GM11168 (cell line): Measurements from ENCODE around the gene LRRC4B.

Experiments
- in situ Hi-C: fragments of 300-500 bp; cut with MboI; formaldehyde crosslinking; loops from one replicate; pipeline ENCODE4 v1.12.0; 2022; ENCODE audit warnings: low sequenced_read_pairs; ENCODE audit not compliant: unreplicated experiment

The LRRC4B gene

DNA sequence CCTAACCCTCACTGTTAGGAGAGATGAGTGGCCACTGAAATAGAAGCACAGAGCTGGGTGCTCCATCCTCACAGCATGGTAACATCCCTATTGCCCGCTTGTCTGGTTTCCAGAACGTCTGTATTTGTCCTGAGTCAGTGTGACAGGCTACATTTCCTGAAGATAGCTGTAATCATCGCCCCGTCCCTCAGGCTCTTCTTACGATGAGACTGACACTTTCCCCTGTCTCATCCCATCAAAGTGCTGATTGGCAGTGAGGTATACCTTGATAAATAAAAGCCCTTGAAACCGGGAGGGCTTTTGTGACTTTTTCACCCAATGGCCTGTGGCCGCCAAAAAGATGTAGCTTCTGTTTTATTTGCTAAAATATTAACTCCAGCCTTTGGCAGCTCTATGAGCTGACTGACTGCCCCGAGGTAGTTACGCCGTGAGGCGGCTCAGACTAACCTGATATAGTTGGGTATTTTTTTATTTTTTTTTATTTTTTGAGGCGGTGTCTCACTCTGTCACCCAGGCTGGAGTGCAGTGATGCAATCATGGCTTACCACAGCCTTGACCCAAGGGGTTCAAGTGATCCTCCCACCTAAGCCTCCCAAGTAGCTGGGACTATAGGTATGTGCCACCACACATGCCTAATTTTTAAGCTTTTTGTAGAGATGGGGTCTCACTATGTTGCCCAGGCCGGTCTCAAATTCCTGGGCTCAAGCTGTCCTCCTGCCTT, 5.7 kb upstream of the LRRC4B start:
- in situ Hi-C loops: no loop called here

DNA sequence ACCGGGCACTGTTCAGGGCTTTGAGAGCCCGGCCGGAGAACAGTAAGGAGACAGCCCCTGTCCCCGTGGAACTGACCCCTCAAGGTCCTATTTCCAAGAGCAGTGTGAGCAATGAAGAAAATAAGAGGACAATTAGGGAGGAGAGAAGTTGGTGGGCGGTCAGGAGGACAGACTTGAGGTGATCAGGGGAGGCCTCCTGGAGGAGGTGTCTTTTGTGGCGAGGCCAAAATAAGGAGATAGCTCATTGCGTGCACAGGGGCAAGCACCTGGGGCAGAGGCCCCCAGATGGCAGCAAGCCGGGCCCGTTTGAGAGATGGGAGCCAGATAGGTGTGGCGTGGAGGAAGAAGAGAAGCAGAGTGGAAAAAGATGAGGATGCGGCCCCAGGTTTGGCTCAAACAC, 2.8 kb upstream of the LRRC4B start:
- in situ Hi-C loops: no loop called here

DNA sequence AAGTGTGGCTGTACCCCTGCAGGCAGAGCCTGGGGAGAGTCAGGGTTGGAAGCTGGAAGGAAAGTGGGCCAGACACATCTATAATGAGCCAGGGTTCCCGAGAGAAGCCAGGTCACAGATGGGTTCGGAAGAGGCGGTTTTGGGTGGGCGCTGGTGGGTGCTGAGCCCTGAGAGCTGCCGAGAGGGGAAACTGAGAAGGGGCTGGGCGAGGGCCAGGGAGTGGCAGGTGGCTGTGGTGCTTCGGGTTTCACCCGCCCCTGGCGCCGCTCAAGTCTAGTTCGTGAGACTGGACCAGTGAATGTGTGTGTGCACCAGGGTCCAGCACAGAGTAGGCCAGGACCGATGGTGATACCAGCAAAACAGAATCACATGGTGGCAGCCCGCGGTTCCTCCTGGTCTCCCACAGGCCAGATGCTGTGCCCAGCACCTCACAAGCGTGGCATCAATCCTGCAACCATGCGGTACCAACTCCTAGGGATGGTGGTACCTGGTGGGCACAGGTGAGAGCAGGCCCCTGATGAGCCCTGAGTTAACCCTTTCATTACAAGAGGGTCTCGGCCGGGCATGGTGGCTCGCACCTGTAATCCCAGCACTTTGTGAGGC, 1.8 kb upstream of the LRRC4B start:
- in situ Hi-C loops: no loop called here

DNA sequence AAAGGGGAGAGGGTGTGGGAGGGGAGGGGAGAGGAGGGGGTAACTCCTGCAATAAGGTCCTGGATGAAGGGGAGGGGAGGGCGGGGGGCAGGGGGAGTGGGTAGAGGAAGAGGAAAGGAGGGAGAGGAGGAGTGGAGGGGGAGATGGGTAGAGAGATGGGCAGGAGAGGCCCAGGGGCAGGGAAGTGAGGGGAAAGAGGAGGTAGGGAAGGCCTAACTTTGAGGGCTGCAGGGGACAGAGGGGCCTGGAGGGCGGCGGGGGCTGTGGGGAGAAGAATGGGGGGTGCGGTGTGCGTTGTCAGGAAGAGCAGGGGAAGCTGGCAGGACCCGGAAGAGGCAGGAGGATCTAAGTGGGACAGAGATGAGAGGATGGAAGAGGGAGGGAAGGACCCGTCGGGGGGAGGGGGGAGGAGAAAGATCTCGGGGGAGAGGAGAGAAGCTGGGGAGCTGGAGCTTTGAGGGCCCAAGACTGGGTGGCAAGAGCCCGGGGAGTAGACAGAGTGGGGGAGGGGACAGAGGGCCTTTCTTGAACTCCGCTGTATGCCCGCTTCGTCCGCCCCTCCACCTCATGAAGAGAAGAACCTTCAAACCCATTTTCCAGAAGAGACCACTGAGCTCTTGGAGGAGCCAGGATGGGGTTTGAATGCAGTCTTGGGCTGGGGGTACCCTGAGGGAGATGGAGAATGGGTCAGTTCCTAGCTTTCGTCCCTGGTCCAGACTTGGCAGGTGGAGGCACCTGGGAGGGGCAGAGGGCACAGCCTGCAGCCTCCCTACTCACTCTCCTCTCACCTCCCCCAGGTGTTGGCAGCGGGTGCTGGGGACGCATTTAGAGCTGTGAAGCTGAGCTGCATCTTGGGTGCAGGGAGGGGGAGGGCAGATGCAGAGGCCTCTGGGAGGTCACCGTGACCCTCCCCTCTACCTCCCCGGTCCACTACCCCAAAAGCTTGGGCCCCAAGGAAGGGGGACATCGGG, 778 bp upstream of the LRRC4B start:
- in situ Hi-C loops: no loop called here

DNA sequence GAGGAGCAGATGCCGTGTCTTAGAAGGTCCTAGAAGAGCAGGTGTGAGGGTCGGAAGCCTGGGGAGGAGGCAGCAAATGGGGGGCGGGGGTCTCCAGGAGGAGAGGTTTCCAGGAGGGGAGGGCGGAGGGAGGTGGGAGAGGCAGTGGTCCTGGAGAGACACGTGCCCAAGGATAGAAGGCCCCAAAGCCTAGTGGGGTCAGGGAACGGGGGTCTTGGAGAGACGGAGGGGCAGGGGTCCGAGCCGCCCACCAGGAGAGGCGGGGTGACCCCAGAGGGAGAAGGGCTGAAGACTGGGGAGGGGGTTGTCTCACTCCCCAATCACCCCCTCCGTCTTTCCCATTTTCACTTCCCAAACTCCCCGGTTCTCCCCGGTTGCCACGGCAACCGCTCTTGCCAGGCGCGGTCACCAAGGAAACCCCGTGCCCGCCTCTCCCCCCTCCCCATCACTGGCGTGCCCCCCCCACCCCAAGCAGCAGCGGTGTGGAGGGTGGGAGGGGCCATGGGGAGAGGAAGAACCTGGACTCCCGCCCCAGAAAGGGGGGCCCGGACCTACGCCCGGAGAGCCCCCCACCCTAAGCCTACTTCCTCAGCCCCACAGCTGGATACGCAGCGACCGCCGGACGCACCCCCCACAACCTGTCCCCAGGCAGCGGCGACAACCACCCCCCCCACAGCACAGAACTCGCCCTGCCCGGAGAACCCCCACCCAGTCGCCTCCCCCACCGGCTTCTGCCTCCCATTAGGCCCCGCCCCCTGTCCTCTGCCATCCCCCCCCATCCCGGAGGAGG, 988 bp downstream of the LRRC4B start:
- in situ Hi-C loops: no loop called here

DNA sequence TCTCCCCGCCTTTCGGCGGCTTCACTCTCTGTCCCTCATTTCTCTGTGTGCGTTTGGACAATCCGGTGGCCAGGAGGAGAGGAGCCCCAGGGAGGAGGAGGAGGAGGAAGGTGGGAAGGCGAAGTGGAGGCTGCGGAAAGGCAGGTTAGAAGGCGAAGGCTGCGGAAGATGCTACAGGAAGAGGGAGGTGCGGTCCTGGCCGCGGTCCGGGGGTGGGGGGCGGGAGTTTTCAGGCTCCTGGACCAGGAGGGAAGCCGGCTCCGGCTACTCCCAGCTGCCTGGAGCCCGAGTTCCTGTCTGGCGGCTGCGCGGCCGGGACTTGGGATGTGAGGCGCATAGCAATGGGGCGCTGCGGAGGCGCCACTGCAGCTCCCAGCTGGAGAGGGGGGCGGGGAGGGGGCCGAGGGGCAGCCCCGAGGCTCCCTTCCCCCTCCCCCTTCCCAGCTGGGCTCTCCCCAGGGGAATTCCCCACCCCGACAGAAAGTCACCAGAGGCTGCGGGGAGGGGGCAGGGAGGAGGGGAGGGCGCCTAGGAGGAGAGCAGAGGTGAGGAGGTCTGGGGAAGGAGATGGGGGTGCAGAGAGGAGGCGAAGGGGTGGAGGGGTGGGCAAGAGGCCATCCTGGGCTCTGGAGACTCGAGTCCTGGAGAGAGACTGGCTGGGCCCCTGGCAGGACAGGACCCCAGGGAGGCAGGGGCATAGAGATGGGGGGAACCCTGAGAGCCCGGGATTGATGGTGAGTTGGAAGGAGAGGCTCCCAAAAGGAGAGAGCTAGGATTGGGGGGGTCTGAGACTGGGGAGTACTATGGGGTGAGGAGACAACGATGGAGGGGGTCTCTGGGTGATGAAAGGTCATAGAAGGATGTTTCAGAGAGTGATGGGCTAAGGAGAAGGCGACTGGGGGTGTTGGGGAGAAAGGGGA, 2.0 kb downstream of the LRRC4B start:
- in situ Hi-C loops: no loop called here

DNA sequence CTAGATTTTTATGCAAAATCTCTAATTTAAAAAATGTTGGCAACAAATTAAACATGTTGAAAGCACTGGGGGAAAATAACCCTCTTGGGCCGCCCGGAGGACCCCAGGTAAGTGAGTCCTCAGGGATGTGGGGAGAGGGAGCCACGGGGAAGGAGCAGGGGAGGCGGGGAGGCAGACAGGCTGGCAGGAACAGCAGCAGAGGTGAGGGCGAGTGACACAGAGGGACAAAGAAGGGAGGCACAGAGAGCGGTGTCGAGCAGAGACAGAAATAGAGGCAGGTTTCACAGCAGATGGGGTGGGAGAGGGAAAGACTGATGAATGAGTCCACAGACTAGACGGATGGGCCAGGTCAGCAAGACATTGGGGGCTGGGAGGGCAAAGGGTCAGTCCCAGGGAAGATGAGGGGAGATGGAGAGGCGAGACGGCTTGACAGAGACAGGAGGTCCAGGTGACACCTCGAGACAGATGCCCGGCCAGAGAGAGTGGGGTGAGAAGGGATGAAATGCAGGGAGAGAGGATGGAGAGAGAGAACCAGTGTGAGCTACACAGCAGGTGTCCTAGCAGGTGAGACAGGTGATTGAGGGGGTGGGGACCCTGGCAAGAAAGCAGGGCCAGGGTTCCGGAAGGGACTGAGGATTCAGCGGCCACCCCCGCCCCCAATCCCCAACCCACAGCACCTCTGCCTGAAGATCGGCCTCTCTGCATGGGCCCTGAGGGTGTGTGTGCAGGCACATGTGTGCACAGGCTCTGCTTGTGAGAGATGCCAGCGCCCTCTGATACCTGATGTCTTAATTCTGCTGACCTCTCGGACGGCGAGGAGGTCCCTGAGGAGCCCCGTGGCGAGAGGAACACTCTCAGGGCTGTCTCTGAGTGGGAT, 3.8 kb downstream of the LRRC4B start:
- in situ Hi-C loops: no loop called here

DNA sequence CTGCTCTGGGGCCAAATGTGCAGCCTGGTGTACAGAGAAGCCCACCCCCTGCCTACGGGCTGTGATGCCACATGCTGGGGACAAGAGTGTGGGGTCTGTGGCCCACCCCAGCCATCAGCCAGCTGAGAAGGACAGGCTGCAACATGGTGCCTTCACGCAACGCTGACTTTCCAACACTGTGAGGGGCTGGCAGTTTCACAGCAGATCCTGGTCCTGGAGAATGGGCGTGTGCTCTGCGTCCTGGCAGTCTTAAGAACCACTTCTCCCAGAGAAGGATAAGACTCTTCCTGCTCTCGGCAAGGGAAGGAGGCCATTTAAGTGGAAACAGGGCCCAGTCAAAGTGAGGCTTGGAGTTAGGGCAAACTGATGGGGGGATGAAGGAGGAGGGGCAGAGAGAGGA, 4.6 kb downstream of the LRRC4B start:
- in situ Hi-C loops: no loop called here

DNA sequence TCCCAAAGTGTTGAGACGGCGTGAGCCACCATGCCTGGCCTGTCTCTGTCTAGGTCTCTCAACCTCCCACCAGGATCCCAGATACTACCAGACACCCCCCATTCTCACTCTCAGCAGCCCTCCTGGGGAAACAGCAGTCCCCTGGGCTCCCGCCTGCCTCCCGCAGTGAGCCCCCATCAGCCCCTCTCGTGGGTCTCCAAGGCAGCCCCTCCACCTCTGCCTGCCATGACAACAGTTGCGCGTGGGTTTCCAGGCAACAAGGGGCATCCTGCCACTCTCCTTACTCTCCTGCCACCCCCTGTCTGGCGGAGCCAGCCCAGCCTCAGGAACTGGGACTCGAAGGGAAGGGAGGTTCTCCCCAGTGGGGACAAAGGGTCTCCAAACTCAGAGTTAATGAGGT, 5.2 kb downstream of the LRRC4B start:
- in situ Hi-C loops: no loop called here

DNA sequence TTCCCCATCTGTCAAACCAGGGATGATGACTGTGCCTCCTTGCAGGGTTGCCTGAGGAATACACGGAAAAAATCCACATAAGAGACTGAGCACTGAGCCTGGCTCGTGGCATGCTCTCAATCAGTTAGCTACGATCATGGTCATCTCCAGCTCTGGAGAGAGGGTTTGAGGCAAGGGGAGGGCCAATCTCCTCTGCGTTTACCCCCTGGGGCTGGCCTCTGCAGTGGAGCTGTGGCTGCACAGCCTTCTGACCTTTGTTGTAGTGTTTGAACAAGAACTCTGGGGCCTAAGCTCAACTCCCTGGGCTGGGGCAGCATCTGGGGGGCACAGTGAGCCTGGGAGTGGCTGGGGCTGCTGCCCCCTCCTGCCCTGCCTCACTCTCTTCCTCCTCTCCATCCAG, 5.9 kb downstream of the LRRC4B start:
- in situ Hi-C loops: no loop called here

DNA sequence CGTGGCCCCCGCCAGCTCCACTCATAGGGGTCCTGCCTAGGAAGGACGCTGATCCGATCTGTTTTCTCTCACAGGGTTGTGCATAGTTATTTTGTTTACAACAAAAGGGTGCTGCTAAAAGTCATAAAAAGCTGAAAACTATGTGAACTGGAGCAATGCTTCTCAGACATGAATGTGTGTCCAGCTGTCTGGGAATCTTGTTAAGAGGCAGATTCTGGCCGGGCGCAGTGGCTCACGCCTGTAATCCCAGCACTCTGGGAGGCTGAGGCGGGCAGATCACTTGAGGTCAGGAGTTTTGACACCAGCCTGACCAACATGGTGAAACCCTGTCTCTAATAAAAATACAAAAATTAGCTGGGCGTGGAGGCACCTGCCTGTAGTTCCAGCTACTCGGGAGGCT, 8.6 kb downstream of the LRRC4B start:
- in situ Hi-C loops: no loop called here

DNA sequence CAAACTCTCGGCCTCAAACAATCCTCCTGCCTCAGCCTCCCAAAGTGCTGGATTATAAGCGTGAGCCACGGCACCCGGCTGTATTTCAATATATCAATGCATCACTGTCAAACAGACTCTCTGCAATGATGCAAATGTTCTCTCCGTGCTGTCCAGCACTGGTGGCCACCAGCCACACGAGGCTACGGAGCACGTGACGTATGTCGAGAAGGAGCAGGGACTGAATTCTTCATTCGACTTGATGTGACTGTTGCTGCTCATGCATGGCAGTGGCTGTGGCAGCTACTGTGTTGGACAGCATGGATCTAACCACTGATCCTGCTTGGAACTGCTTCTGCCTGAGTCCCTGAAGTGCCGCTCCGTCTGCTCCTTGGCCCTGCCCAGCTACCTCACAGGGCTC, 9.8 kb downstream of the LRRC4B start:
- in situ Hi-C loops: no loop called here

DNA sequence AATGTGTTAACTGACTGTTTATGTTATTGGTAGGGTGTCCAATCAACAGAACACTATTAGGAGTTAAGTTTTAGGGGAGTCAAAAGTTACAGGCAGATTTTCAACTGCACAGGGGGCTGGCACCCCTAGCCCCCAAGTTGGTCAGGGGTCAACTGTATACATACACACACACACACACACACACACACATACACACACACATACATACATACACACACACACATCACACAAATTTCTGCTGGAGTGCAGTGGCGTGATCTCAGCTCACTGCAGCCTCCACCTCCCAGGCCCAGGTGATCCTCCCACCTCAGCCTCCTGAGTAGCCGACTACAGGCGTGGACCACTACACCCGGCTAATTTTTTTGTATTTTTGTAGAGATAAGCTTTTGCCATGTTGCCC, 10.2 kb downstream of the LRRC4B start:
- in situ Hi-C loops: no loop called here

DNA sequence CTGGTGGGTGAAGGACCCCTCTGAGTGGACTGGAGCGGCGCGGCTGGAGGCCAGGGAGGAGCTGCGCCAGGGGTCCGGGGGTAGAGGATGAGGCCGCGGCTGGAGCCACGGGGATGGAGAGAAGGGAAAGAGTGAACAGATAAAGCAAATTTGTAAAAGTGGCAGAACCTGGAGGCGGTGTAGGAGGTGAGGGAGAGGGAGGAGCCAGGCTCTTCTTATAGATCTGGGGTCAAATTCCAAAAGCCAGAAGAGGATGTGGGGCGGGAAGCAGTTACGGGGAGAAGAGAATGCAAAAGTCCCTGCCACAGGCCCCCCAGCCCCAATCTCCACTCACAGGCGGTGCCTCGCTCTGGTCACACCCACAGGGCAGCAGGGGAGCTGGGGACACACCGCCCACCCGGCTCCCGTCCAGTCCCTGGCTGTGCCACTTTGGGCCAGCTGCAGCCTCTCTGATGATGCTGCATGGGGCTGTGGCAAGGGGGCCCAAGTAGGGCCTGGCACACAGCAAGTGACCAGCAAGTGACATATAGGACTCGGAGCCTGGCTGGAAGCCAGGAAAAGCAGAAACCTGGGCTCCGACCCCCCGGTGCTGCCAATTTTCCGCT, 11.1 kb downstream of the LRRC4B start:
- in situ Hi-C loops: no loop called here

DNA sequence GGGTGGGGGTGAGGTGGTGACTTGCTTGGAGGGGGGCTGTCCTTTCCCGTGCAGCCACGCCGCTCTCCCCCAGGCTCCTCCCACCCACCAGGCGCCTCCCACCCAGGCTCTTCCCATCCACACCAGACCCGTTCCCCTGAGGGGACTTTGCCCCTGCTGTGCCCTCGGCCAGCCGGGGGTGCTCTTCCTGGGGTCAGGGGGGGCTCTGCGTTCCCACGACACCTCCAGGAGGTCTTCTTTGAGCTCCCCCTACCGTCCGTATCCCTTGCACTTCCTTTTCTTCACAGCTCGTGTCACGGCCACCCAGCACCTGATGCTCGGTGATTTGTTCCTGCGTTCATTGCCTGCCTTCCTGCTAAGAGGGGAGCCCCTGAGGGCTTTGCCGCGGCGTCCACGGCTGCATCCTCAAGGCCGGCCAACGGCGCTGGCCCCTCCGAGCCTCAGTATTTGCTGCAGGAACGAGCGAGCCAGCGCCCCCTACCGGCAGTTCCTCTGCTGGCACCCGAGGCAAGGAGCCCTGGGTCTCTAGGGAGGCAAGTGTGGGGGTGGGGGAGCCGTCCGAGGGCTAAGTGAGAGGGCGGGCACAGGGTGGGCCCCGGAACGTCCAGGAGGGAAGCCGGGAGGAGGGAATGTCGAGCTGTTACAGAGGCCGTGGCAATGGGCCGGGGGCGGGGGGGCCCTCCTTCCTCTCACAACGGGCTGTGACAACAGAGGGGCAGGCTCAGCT, 11.8 kb downstream of the LRRC4B start:
- in situ Hi-C loops: no loop called here

DNA sequence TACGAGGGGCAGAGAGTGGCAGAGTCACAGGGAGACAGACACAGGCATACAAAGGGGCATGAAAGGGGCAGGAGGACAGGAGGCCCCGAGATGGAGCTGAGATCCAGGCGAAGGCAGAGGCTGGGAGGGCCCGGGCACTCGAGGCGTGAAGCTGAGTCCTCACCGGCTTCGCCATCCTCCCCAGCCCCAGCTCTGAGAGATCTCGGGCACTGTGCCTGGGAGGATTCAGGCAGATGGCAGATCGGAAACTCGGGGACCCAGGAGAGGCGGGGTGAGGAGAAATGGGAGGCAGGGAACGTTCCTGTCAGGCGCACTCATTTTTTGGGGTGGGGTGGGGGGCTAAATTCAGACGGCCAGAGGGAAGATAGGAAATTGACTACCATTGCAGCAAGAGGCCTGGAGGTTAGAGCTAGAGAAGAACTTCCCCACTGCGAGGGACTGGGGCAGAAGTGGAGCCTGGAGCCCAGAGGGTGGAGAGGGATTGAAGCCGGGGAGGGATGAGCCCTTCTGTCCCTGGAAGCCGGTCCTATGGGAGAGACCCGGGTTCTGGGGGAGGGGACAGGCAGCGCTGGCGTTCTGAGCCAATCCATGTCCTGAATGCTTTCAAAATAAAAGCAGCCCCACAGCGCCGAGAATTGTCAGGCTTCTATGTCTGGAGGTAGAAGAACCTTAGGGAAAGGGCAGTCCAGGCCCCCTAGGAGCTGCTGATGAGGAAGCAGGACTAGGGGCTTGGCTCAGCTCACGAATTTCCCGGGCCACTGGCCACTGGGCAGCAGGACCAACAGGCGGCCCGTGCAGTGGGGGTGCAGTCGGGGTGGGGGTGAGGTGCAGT, 12.6 kb downstream of the LRRC4B start:
- in situ Hi-C loops: no loop called here

DNA sequence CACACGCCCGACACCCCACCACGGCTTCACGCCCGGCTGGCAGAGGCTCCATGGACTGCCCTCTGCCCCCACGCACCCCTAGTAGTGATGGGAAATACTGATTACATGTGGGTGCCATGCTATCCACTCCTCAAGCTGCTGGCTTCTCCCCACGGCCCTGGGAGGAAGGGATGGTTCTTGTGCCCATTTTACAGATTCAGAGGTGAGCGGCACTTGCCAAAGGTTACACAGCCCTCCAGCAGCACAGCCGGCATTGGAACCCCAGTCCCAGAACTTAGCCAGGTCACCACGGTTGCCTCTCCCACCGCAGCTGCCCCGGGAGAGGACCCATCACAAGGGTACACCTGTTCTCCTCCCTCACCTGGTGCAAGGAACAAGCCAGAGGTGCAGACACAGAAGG, 13.2 kb downstream of the LRRC4B start:
- in situ Hi-C loops: no loop called here
